Liver (tissue), 9 donors: Measurements from ENCODE around the gene XPR1. TPM values are rescaled to one million over a fixed set of nuclear protein-coding genes. Genes with fewer than 3 reads are reported as not detected.

Experiments
- DNase-seq: peaks from one replicate; pipeline ENCODE4 v3.0.0-alpha.2; 2017; ENCODE audit warnings: low spot score
- H3K27ac ChIP-seq, 2 donors: one replicate each; pipeline ENCODE4 v1.7.0; 2013; ENCODE audit warnings: inconsistent platforms in 2 of 2, low read length in 2 of 2, control low read depth in 1 of 2, low read depth in 1 of 2, mild to moderate bottlenecking in 1 of 2
- H3K27me3 ChIP-seq, 4 donors: one replicate each; pipeline versions ENCODE4 v1.6.1 to v1.7.0; 2013; ENCODE audit warnings: low read length in 3 of 4, inconsistent platforms in 1 of 4, mild to moderate bottlenecking in 1 of 4, moderate library complexity in 1 of 4; ENCODE audit not compliant: control insufficient read depth in 4 of 4, insufficient read depth in 4 of 4
- H3K36me3 ChIP-seq, 4 donors: one replicate each; pipeline versions ENCODE4 v1.6.1 to v1.7.0; 2013; ENCODE audit warnings: low read length in 3 of 4, mild to moderate bottlenecking in 3 of 4, low read depth in 1 of 4, moderate library complexity in 1 of 4; ENCODE audit not compliant: control insufficient read depth in 4 of 4, insufficient read depth in 3 of 4
- H3K4me1 ChIP-seq, 4 donors: one replicate each; pipeline versions ENCODE4 v1.6.1 to v1.7.0; 2013; ENCODE audit warnings: low read length in 3 of 4, mild to moderate bottlenecking in 3 of 4, moderate library complexity in 1 of 4; ENCODE audit not compliant: control insufficient read depth in 4 of 4, insufficient read depth in 4 of 4
- H3K4me3 ChIP-seq, 3 donors: one replicate each; pipeline versions ENCODE4 v1.6.1 to v1.7.0; 2013; ENCODE audit warnings: low read length in 3 of 3, control low read depth in 1 of 3, low read depth in 1 of 3, mild to moderate bottlenecking in 1 of 3
- H3K9ac ChIP-seq, 2 donors: one replicate each; pipeline ENCODE4 v1.7.0; 2013; ENCODE audit warnings: low read length in 2 of 2, mild to moderate bottlenecking in 2 of 2, moderate library complexity in 2 of 2, control low read depth in 1 of 2, low read depth in 1 of 2
- H3K9me3 ChIP-seq, 4 donors: one replicate each; pipeline versions ENCODE4 v1.6.1 to v1.7.0; 2013; ENCODE audit warnings: low read length in 3 of 4; ENCODE audit not compliant: control insufficient read depth in 4 of 4
- ATF3 ChIP-seq: IDR thresholded peaks from 2 replicates; pipeline ENCODE4 v1.6.1; 2016; ENCODE audit warnings: antibody characterized with exemption
- CTCF ChIP-seq: fragments of 150-350 bp; IDR thresholded peaks from 2 replicates; pipeline ENCODE4 v1.5.1; 2017; ENCODE audit warnings: improper control_type of control experiment, low read depth, low read length; ENCODE audit not compliant: missing input control
- EGR1 ChIP-seq, 2 donors: IDR thresholded peaks; 2 replicates each; pipeline ENCODE4 v1.6.1; 2016 to 2018; ENCODE audit warnings: antibody characterized with exemption in 2 of 2, low read depth in 2 of 2
- FOXA1 ChIP-seq: IDR thresholded peaks from 2 replicates; pipeline ENCODE4 v1.6.1; 2016; ENCODE audit warnings: antibody characterized with exemption
- FOXA2 ChIP-seq: IDR thresholded peaks from 2 replicates; pipeline ENCODE4 v1.6.1; 2016; ENCODE audit warnings: antibody characterized with exemption
- GABPA ChIP-seq, 2 donors: IDR thresholded peaks in 1 of 2; conservative IDR thresholded peaks in 1 of 2; 2 replicates each; pipeline ENCODE4 v1.6.1; 2016; ENCODE audit warnings: antibody characterized with exemption in 2 of 2, mild to moderate bottlenecking in 1 of 2, moderate library complexity in 1 of 2
- HNF4A ChIP-seq, 2 donors: conservative IDR thresholded peaks; 2 replicates each; pipeline ENCODE4 v1.6.1; 2016; ENCODE audit warnings: antibody characterized with exemption in 2 of 2, mild to moderate bottlenecking in 2 of 2
- HNF4G ChIP-seq: IDR thresholded peaks from 2 replicates; pipeline ENCODE4 v1.6.1; 2016; ENCODE audit warnings: antibody characterized with exemption
- JUND ChIP-seq, 2 donors: IDR thresholded peaks; 2 replicates each; pipeline ENCODE4 v1.6.1; 2016; ENCODE audit warnings: antibody characterized with exemption in 2 of 2
- NR2F2 ChIP-seq: IDR thresholded peaks from 2 replicates; pipeline ENCODE4 v1.6.1; 2016; ENCODE audit warnings: antibody characterized with exemption
- RAD21 ChIP-seq, 2 donors: IDR thresholded peaks; 2 replicates each; pipeline ENCODE4 v1.6.1; 2016; ENCODE audit warnings: antibody characterized with exemption in 2 of 2, mild to moderate bottlenecking in 2 of 2
- RXRA ChIP-seq, 2 donors: IDR thresholded peaks; 2 replicates each; pipeline ENCODE4 v1.6.1; 2017 to 2018; ENCODE audit warnings: antibody characterized with exemption in 2 of 2, mild to moderate bottlenecking in 1 of 2
- SP1 ChIP-seq: IDR thresholded peaks from 2 replicates; pipeline ENCODE4 v1.6.1; 2018; ENCODE audit warnings: antibody characterized with exemption, mild to moderate bottlenecking
- TAF1 ChIP-seq: conservative IDR thresholded peaks from 2 replicates; pipeline ENCODE4 v1.6.1; 2016; ENCODE audit warnings: antibody characterized with exemption, mild to moderate bottlenecking
- YY1 ChIP-seq: IDR thresholded peaks from 2 replicates; pipeline ENCODE4 v1.6.1; 2016; ENCODE audit warnings: antibody characterized with exemption, mild to moderate bottlenecking
- WGBS: extraction: QIAGEN DNeasy Blood & Tissue Kit; methylation state at CpG from one replicate; pipeline ENCODE4 v1.1.7; 2013; 5-methylcytosine and 5-hydroxymethylcytosine counted together
- polyA plus RNA-seq, 2 donors: library from polyadenylated mRNA; stranded (reverse) in 1 of 2; unstranded in 1 of 2; fragments of 200-250 nt in 1 of 2; fragments of >200 nt in 1 of 2; fragmentation: Nextera tagmentation in 1 of 2; extraction: Ambion mirVana in 1 of 2; gene quantifications; one replicate each; pipeline versions ENCODE4 v1.2.1 to v1.2.3, GENCODE V29; 2013 to 2015
- total RNA-seq, 2 donors: library from RNA; depleted of rRNA; stranded (reverse); fragments of >200 nt; gene quantifications; one replicate each; pipeline ENCODE4 v1.2.3, GENCODE V29; 2014
- TF ChIP-seq, protein P1 (sequence below): IDR thresholded peaks from 2 replicates; pipeline ENCODE4 v1.6.1; 2016; ENCODE audit warnings: antibody characterized with exemption
- TF ChIP-seq, protein P2 (sequence below): IDR thresholded peaks from 2 replicates; pipeline ENCODE4 v1.6.1; 2016; ENCODE audit warnings: antibody characterized with exemption
- TF ChIP-seq, protein P3 (sequence below): IDR thresholded peaks from 2 replicates; pipeline ENCODE4 v1.6.1; 2016; ENCODE audit warnings: antibody characterized with exemption, mild to moderate bottlenecking
- donor health status: healthy.
- donor health status: healthy.
- donor health status: healthy.
- donor health status: healthy.
- donor health status: healthy.

The XPR1 gene
- total and polyA plus RNA-seq, 4 donors, result 1.8 to 14.3 (median 5.9) TPM

- no peak overlapping the region for H3K4me3 ChIP-seq
- TF ChIP-seq TAF1, result no peak
- no peak for TF ChIP-seq GABPA (IDR thresholded peaks at IDR 0.05 in 1 of 2, conservative IDR thresholded peaks at IDR 0.05 in 1 of 2)
- TF ChIP-seq HNF4G, result no peak
- no peak for TF ChIP-seq NR2F2
- TF ChIP-seq CTCF, result no peak
- no peak for TF ChIP-seq ATF3
- TF ChIP-seq RAD21 (IDR thresholded peaks at IDR 0.05), result no peak
- TF ChIP-seq SP1, result no peak
- no peak for TF ChIP-seq YY1
- no peak for TF ChIP-seq JUND (IDR thresholded peaks at IDR 0.05)
- TF ChIP-seq, protein P1, sequence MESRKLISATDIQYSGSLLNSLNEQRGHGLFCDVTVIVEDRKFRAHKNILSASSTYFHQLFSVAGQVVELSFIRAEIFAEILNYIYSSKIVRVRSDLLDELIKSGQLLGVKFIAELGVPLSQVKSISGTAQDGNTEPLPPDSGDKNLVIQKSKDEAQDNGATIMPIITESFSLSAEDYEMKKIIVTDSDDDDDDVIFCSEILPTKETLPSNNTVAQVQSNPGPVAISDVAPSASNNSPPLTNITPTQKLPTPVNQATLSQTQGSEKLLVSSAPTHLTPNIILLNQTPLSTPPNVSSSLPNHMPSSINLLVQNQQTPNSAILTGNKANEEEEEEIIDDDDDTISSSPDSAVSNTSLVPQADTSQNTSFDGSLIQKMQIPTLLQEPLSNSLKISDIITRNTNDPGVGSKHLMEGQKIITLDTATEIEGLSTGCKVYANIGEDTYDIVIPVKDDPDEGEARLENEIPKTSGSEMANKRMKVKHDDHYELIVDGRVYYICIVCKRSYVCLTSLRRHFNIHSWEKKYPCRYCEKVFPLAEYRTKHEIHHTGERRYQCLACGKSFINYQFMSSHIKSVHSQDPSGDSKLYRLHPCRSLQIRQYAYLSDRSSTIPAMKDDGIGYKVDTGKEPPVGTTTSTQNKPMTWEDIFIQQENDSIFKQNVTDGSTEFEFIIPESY, result no peak
- TF ChIP-seq FOXA2, result no peak
- no peak for TF ChIP-seq FOXA1
- TF ChIP-seq, protein P2, sequence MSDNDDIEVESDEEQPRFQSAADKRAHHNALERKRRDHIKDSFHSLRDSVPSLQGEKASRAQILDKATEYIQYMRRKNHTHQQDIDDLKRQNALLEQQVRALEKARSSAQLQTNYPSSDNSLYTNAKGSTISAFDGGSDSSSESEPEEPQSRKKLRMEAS, result no peak
- TF ChIP-seq EGR1 (IDR thresholded peaks at IDR 0.05; ENCODE audit: low read depth in 2 of 2), result no peak
- TF ChIP-seq HNF4A (conservative IDR thresholded peaks at IDR 0.05), result no peak
- TF ChIP-seq, protein P3, sequence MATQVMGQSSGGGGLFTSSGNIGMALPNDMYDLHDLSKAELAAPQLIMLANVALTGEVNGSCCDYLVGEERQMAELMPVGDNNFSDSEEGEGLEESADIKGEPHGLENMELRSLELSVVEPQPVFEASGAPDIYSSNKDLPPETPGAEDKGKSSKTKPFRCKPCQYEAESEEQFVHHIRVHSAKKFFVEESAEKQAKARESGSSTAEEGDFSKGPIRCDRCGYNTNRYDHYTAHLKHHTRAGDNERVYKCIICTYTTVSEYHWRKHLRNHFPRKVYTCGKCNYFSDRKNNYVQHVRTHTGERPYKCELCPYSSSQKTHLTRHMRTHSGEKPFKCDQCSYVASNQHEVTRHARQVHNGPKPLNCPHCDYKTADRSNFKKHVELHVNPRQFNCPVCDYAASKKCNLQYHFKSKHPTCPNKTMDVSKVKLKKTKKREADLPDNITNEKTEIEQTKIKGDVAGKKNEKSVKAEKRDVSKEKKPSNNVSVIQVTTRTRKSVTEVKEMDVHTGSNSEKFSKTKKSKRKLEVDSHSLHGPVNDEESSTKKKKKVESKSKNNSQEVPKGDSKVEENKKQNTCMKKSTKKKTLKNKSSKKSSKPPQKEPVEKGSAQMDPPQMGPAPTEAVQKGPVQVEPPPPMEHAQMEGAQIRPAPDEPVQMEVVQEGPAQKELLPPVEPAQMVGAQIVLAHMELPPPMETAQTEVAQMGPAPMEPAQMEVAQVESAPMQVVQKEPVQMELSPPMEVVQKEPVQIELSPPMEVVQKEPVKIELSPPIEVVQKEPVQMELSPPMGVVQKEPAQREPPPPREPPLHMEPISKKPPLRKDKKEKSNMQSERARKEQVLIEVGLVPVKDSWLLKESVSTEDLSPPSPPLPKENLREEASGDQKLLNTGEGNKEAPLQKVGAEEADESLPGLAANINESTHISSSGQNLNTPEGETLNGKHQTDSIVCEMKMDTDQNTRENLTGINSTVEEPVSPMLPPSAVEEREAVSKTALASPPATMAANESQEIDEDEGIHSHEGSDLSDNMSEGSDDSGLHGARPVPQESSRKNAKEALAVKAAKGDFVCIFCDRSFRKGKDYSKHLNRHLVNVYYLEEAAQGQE, result no peak
- TF ChIP-seq RXRA (IDR thresholded peaks at IDR 0.05), result no peak
- no peak overlapping the region for H3K27ac ChIP-seq
Measured at GRCh38 chr1:180923887-180924286, 292.1 kb downstream of the XPR1 start.

More at GRCh38 chr1:180923887-180924286, 292.1 kb downstream of the XPR1 start:
- no peaks in the 10 kb centered on the region for H3K27me3 ChIP-seq
- WGBS, result 74% methylated on average over 4 of the region's 4 CpGs
- H3K4me1 ChIP-seq, result peaks cover 1 to 11% (median 4%) of the 10 kb centered on the region in 4 donors
- H3K9ac ChIP-seq, result no peak overlapping the region
- DNase-seq, result peak; percentile 82
- no peaks in the 10 kb centered on the region for H3K9me3 ChIP-seq
- no peaks in the 10 kb centered on the region for H3K36me3 ChIP-seq
